Bladder microvascular endothelial cell (primary cell): ENCODE data around the gene SYNJ2. TPM values are rescaled to one million over a fixed set of nuclear protein-coding genes. Genes with fewer than 3 reads are reported as not detected.

Experiments used
- total RNA-seq: library from RNA; depleted of rRNA; stranded (reverse); fragments of >200 nt; gene quantifications from 2 replicates; pipeline ENCODE4 v1.2.3, GENCODE V29; 2014

The SYNJ2 gene, protein sequence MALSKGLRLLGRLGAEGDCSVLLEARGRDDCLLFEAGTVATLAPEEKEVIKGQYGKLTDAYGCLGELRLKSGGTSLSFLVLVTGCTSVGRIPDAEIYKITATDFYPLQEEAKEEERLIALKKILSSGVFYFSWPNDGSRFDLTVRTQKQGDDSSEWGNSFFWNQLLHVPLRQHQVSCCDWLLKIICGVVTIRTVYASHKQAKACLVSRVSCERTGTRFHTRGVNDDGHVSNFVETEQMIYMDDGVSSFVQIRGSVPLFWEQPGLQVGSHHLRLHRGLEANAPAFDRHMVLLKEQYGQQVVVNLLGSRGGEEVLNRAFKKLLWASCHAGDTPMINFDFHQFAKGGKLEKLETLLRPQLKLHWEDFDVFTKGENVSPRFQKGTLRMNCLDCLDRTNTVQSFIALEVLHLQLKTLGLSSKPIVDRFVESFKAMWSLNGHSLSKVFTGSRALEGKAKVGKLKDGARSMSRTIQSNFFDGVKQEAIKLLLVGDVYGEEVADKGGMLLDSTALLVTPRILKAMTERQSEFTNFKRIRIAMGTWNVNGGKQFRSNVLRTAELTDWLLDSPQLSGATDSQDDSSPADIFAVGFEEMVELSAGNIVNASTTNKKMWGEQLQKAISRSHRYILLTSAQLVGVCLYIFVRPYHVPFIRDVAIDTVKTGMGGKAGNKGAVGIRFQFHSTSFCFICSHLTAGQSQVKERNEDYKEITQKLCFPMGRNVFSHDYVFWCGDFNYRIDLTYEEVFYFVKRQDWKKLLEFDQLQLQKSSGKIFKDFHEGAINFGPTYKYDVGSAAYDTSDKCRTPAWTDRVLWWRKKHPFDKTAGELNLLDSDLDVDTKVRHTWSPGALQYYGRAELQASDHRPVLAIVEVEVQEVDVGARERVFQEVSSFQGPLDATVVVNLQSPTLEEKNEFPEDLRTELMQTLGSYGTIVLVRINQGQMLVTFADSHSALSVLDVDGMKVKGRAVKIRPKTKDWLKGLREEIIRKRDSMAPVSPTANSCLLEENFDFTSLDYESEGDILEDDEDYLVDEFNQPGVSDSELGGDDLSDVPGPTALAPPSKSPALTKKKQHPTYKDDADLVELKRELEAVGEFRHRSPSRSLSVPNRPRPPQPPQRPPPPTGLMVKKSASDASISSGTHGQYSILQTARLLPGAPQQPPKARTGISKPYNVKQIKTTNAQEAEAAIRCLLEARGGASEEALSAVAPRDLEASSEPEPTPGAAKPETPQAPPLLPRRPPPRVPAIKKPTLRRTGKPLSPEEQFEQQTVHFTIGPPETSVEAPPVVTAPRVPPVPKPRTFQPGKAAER (N-terminal part only)
- 30.3 and 42.4 TPM in 2 replicates for total RNA-seq

DNA sequence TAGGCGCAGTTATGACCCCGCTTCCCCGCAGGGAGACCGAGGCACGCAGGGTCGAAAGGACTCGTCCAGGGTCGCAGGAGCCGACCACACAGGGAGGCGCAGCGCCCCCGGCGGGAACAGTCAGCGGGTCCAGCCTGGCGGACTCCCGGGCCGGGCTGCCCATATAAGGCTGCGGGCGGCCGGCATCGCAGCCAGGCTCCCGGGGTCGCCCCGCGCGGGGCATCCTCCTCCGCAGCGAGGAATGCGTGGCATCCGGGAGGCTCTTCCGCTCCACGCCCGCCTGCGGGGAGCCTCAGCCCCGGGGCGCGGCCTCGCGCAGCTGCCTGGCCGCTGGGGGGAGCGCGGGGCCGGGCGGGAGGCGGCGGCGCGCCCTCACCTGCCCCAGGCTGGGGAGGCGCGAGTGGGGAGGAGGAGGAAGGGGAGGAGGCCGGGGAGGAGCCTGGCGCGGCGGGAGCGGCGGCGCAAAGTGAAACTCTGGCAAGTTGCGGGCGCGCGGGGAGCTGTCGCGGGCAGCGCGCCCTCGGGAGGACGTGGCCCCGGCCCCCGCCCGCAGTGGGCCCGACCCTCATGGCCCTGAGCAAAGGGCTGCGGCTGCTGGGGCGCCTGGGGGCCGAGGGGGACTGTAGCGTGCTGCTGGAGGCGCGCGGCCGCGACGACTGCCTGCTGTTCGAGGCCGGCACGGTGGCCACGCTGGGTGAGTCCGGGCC lies at the start of gene SYNJ2:
SYNJ2 (plus strand) TSS at position 469 of the 707 bp plus-strand sequence; CDS start at position 568, 99 bp downstream.

Other genes starting within 250 kb of the SYNJ2 start
- gene SNX9, start 158.6 kb upstream of the SYNJ2 start, total RNA-seq, result 34.2 and 48.8 TPM in 2 replicates
- 4.0 and 21.0 TPM in 2 replicates for gene SERAC1, start 186.4 kb downstream of the SYNJ2 start, total RNA-seq
- 2.6 and 5.3 TPM in 2 replicates for gene GTF2H5, start 186.5 kb downstream of the SYNJ2 start, total RNA-seq